ENCODE results near the gene VGLL3. TPM values are rescaled to one million over a fixed set of nuclear protein-coding genes. Genes with fewer than 3 reads are reported as not detected.

The VGLL3 gene
- total and polyA plus RNA-seq, 2 donors from 2014 or later = 0.30 to 4.2 TPM

- H3K36me3 ChIP-seq (ENCODE audit: control insufficient read depth in 2 of 3, insufficient read depth in 3 of 3, low read length in 3 of 3) = no peaks in the 10 kb centered on the region
- TF ChIP-seq CTCF (IDR thresholded peaks at IDR 0.05; ENCODE audit: borderline replicate concordance, extremely low read depth, insufficient read depth) = no peak
- FAIRE-seq (no peak), DNase-seq (no peak)
- no peak overlapping the region for H3K9ac ChIP-seq (ENCODE audit: low read length in 3 of 3)
- intact Hi-C loops (cut with DNase I) = no loop called here
- no peaks in the 10 kb centered on the region for H3K27me3 ChIP-seq (ENCODE audit: control insufficient read depth, insufficient read depth, low read length)
- no peaks in the 10 kb centered on the region for H3K9me3 ChIP-seq (ENCODE audit: control insufficient read depth in 2 of 3, insufficient read depth in 1 of 3, low read length in 3 of 3)
- no peaks in the 10 kb centered on the region for H3K4me1 ChIP-seq (ENCODE audit: control insufficient read depth in 2 of 3, insufficient read depth in 2 of 3, low read depth in 1 of 3, low read length in 3 of 3)
- no peak overlapping the region for H3K27ac ChIP-seq (ENCODE audit: low read depth in 2 of 2, low read length in 2 of 2)
- H3K4me3 ChIP-seq (ENCODE audit: low read length in 3 of 3) = no peak overlapping the region
Measured at GRCh38 chr3:86929046-86929445, 61.9 kb downstream of the VGLL3 start.

DNA sequence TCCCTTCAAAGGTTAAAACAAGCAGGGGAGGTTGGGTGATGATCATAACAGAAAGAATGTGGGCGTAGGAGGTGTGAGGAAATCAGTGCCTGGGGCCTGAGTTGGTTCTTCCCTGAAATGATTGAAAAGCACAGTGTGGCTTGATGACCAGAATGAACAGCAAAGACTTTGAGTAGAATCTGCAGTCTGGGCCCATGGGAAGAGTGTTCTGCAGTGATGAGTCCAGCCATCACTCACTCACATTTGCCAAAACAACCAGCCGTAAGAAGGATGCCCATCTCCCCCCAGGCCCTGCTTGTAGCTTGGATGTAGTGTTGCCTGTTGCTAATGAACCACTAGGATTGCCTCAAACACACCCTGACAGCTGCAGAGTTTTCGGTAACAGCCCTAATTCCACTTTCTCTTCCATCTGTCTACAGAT lies 67.9 kb downstream of the VGLL3 start:
- no peaks in the 10 kb centered on the region for H3K9me3 ChIP-seq (ENCODE audit: control insufficient read depth in 2 of 3, insufficient read depth in 1 of 3, low read length in 3 of 3)
- H3K4me1 ChIP-seq (ENCODE audit: control insufficient read depth in 2 of 3, insufficient read depth in 2 of 3, low read depth in 1 of 3, low read length in 3 of 3) = no peaks in the 10 kb centered on the region
- H3K4me3 ChIP-seq (ENCODE audit: low read length in 3 of 3) = no peak overlapping the region
- intact Hi-C loops (cut with DNase I) = no loop called here
- FAIRE-seq (no peak), DNase-seq (no peak)
- no peak overlapping the region for H3K27ac ChIP-seq (ENCODE audit: low read depth in 2 of 2, low read length in 2 of 2)
- H3K9ac ChIP-seq (ENCODE audit: low read length in 3 of 3) = no peak overlapping the region
- no peaks in the 10 kb centered on the region for H3K27me3 ChIP-seq (ENCODE audit: control insufficient read depth, insufficient read depth, low read length)
- no peaks in the 10 kb centered on the region for H3K36me3 ChIP-seq (ENCODE audit: control insufficient read depth in 2 of 3, insufficient read depth in 3 of 3, low read length in 3 of 3)
- TF ChIP-seq CTCF (IDR thresholded peaks at IDR 0.05; ENCODE audit: borderline replicate concordance, extremely low read depth, insufficient read depth) = no peak

DNA sequence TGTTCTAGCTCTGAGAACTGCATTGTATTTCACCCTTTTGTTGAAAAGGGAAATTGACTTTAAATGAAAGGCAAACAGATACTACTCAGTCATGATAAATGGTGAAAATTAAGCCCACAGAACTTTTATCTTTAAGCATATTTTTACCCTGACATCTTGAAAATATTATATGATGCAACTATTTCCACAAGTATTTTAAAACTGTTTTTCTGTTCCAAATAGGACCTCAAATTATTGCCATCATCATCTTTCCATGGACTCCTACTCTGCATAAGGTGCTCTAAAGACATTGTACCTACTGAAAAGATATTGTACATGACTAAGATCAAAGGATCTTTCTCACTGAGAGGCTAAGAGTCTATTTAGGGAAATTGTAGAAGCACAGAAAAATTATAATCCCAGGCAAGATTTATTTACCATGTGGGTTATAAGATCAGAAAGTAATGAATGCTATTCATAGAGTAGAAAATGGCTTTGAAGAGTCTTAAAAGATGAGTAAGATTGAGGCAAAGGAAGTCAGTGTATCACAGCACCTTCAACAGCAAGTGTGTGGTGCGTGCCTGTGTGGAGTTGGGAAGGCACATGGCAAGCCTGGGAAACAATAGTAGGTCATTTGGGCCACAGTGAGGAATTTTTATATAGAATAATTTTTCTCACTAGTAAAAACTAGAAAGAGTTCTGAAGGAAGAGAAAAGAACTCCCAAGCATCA lies 68.8 kb downstream of the VGLL3 start:
- no peak for TF ChIP-seq CTCF (IDR thresholded peaks at IDR 0.05; ENCODE audit: borderline replicate concordance, extremely low read depth, insufficient read depth)
- DNase-seq (no peak), FAIRE-seq (no peak)
- Histone ChIP-seq H3K27ac (ENCODE audit: low read depth in 2 of 2, low read length in 2 of 2) (no peak overlapping the region), H3K36me3 (ENCODE audit: control insufficient read depth in 2 of 3, insufficient read depth in 3 of 3, low read length in 3 of 3) (no peaks in the 10 kb centered on the region), H3K9ac (ENCODE audit: low read length in 3 of 3) (no peak overlapping the region), H3K4me3 (ENCODE audit: low read length in 3 of 3) (no peak overlapping the region), H3K4me1 (ENCODE audit: control insufficient read depth in 2 of 3, insufficient read depth in 2 of 3, low read depth in 1 of 3, low read length in 3 of 3) (no peaks in the 10 kb centered on the region), H3K27me3 (ENCODE audit: control insufficient read depth, insufficient read depth, low read length) (no peaks in the 10 kb centered on the region), H3K9me3 (ENCODE audit: control insufficient read depth in 2 of 3, insufficient read depth in 1 of 3, low read length in 3 of 3) (no peaks in the 10 kb centered on the region)
- intact Hi-C loops (cut with DNase I) = no loop called here

DNA sequence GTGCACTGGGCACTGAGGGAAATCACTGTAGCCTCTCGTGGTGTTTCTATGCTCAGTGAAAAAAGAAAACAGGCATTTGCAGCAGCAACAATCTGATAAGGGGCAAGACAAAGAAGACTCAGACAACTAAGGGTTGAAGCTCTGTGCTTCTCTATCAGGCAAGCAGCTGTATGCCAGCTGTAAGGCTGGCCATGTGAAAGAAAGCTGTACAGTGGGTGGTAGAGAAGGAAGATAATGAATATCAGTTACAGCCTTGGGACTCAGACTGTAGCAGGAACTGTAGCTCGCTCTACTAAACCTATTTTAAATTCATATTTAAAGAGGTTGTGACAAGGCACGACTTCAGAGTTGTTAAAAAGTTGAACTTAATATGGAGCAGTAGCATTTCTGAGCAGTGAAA lies 76.3 kb downstream of the VGLL3 start:
- no peak for TF ChIP-seq CTCF (IDR thresholded peaks at IDR 0.05; ENCODE audit: borderline replicate concordance, extremely low read depth, insufficient read depth)
- H3K4me1 ChIP-seq (ENCODE audit: control insufficient read depth in 2 of 3, insufficient read depth in 2 of 3, low read depth in 1 of 3, low read length in 3 of 3) = no peaks in the 10 kb centered on the region
- FAIRE-seq (no peak), DNase-seq (no peak)
- no peaks in the 10 kb centered on the region for H3K9me3 ChIP-seq (ENCODE audit: control insufficient read depth in 2 of 3, insufficient read depth in 1 of 3, low read length in 3 of 3)
- no peak overlapping the region for H3K27ac ChIP-seq (ENCODE audit: low read depth in 2 of 2, low read length in 2 of 2)
- H3K9ac ChIP-seq (ENCODE audit: low read length in 3 of 3) = no peak overlapping the region
- H3K27me3 ChIP-seq (ENCODE audit: control insufficient read depth, insufficient read depth, low read length) = no peaks in the 10 kb centered on the region
- H3K4me3 ChIP-seq (ENCODE audit: low read length in 3 of 3) = no peak overlapping the region
- intact Hi-C loops (cut with DNase I) = no loop called here
- H3K36me3 ChIP-seq (ENCODE audit: control insufficient read depth in 2 of 3, insufficient read depth in 3 of 3, low read length in 3 of 3) = no peaks in the 10 kb centered on the region
